WTC11 (cell line): ENCODE measurements around the gene KRTAP5-7.

Experiments used
- FOXK1 ChIP-seq: sonication (generic); formaldehyde crosslinking; IDR thresholded peaks from 2 replicates; pipeline ENCODE4 v1.8.0; 2022; ENCODE audit warnings: mild to moderate bottlenecking, moderate library complexity, missing genetic modification reagents
- RORB ChIP-seq: fragments of 250-450 bp; sonication (Bioruptor Pico); IDR thresholded peaks from 2 replicates; pipeline ENCODE4 v1.9.0; 2021; ENCODE audit warnings: mild to moderate bottlenecking
- TEAD4 ChIP-seq: sonication (generic); formaldehyde crosslinking; IDR thresholded peaks from 2 replicates; pipeline ENCODE4 v1.8.0; 2022; ENCODE audit warnings: mild to moderate bottlenecking, missing genetic modification reagents
- TF ChIP-seq, protein P1 (sequence below): fragments of 200-600 bp; IDR thresholded peaks from 2 replicates; pipeline ENCODE4 v1.8.0; 2022; ENCODE audit warnings: antibody characterized with exemption
- TF ChIP-seq, protein P2 (sequence below): sonication (generic); formaldehyde crosslinking; IDR thresholded peaks from 2 replicates; pipeline ENCODE4 v1.8.1; 2023; ENCODE audit warnings: mild to moderate bottlenecking, missing genetic modification reagents, moderate library complexity
- TF ChIP-seq, protein P3 (sequence below): sonication (generic); formaldehyde crosslinking; conservative IDR thresholded peaks from 2 replicates; pipeline ENCODE4 v1.8.1; 2023; ENCODE audit warnings: mild to moderate bottlenecking, low read depth, missing genetic modification reagents, moderate library complexity
- TF ChIP-seq, protein P4 (sequence below): sonication (generic); formaldehyde crosslinking; IDR thresholded peaks from 2 replicates; pipeline ENCODE4 v1.8.0; 2023; ENCODE audit warnings: mild to moderate bottlenecking, missing genetic modification reagents

DNA sequence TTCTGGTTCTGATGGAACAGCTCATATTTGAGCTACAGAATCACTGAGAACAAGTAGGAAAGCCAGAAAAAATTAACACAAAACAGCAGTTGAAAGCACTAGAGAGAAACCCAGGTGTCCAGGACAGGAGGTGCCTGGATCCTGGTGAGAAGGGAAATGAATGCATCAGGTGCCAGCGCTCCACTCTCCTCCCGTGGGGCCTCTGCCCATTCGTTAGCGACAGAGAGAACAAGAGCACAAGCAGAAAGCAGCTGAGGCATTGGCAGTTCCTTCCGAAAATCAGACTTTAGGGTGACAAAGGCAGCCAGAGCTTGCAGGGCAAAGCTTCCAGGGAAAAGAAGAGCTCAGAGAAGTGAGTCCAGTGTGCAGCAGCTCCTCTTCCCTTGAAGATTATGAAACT, 20.0 kb upstream of the KRTAP5-7 start:
- no peak for TF ChIP-seq FOXK1 (CRISPR knock-in tag)
- TF ChIP-seq, protein P1, sequence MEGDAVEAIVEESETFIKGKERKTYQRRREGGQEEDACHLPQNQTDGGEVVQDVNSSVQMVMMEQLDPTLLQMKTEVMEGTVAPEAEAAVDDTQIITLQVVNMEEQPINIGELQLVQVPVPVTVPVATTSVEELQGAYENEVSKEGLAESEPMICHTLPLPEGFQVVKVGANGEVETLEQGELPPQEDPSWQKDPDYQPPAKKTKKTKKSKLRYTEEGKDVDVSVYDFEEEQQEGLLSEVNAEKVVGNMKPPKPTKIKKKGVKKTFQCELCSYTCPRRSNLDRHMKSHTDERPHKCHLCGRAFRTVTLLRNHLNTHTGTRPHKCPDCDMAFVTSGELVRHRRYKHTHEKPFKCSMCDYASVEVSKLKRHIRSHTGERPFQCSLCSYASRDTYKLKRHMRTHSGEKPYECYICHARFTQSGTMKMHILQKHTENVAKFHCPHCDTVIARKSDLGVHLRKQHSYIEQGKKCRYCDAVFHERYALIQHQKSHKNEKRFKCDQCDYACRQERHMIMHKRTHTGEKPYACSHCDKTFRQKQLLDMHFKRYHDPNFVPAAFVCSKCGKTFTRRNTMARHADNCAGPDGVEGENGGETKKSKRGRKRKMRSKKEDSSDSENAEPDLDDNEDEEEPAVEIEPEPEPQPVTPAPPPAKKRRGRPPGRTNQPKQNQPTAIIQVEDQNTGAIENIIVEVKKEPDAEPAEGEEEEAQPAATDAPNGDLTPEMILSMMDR = no peak
- no peak for TF ChIP-seq TEAD4 (CRISPR knock-in tag)
- no peak for TF ChIP-seq RORB (CRISPR knock-in tag)
- TF ChIP-seq, protein P2, sequence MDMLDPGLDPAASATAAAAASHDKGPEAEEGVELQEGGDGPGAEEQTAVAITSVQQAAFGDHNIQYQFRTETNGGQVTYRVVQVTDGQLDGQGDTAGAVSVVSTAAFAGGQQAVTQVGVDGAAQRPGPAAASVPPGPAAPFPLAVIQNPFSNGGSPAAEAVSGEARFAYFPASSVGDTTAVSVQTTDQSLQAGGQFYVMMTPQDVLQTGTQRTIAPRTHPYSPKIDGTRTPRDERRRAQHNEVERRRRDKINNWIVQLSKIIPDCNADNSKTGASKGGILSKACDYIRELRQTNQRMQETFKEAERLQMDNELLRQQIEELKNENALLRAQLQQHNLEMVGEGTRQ (CRISPR knock-in tag) = no peak
- TF ChIP-seq, protein P3, sequence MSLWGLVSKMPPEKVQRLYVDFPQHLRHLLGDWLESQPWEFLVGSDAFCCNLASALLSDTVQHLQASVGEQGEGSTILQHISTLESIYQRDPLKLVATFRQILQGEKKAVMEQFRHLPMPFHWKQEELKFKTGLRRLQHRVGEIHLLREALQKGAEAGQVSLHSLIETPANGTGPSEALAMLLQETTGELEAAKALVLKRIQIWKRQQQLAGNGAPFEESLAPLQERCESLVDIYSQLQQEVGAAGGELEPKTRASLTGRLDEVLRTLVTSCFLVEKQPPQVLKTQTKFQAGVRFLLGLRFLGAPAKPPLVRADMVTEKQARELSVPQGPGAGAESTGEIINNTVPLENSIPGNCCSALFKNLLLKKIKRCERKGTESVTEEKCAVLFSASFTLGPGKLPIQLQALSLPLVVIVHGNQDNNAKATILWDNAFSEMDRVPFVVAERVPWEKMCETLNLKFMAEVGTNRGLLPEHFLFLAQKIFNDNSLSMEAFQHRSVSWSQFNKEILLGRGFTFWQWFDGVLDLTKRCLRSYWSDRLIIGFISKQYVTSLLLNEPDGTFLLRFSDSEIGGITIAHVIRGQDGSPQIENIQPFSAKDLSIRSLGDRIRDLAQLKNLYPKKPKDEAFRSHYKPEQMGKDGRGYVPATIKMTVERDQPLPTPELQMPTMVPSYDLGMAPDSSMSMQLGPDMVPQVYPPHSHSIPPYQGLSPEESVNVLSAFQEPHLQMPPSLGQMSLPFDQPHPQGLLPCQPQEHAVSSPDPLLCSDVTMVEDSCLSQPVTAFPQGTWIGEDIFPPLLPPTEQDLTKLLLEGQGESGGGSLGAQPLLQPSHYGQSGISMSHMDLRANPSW (CRISPR knock-in tag) = no peak
- TF ChIP-seq, protein P4, sequence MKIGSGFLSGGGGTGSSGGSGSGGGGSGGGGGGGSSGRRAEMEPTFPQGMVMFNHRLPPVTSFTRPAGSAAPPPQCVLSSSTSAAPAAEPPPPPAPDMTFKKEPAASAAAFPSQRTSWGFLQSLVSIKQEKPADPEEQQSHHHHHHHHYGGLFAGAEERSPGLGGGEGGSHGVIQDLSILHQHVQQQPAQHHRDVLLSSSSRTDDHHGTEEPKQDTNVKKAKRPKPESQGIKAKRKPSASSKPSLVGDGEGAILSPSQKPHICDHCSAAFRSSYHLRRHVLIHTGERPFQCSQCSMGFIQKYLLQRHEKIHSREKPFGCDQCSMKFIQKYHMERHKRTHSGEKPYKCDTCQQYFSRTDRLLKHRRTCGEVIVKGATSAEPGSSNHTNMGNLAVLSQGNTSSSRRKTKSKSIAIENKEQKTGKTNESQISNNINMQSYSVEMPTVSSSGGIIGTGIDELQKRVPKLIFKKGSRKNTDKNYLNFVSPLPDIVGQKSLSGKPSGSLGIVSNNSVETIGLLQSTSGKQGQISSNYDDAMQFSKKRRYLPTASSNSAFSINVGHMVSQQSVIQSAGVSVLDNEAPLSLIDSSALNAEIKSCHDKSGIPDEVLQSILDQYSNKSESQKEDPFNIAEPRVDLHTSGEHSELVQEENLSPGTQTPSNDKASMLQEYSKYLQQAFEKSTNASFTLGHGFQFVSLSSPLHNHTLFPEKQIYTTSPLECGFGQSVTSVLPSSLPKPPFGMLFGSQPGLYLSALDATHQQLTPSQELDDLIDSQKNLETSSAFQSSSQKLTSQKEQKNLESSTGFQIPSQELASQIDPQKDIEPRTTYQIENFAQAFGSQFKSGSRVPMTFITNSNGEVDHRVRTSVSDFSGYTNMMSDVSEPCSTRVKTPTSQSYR (CRISPR knock-in tag) = no peak
